IMR-90 (cell line): ENCODE results near the gene IL12RB2. TPM values are rescaled to one million over a fixed set of nuclear protein-coding genes. Genes with fewer than 3 reads are reported as not detected.

ENCODE experiments used
- ATAC-seq: fragments of 200-7000 bp; cut with Tn5 transposase; 2 replicates; pipeline ENCODE4 v1.9.1; 2020; ENCODE audit warnings: low read depth, mild to moderate bottlenecking, moderate library complexity
- BruUV-seq: library from RNA; stranded (reverse); fragments of 400-500 nt; replicated peaks from 2 replicates; lab custom pipeline; 2021; lab: Mats Ljungman, UMichigan
- CTCF ChIA-PET: fragments of 300-600 bp; formaldehyde crosslinking; extraction: SDS; loops from one replicate; lab custom pipeline; 2021; ENCODE audit warnings: antibody characterized with exemption; lab: Yijun Ruan, JAX
- POLR2A ChIA-PET: fragments of 300-600 bp; sonication (Branson Sonifier 250); formaldehyde crosslinking; loops from one replicate; lab custom pipeline; 2022; ENCODE audit warnings: antibody characterized with exemption; ENCODE audit not compliant: unreplicated experiment; lab: Charles Lee
- DNase-seq: peaks from one replicate; pipeline ENCODE4 v3.0.0; 2013
- H2AFZ ChIP-seq: replicated peaks from 2 replicates; pipeline ENCODE3; 2013; ENCODE audit warnings: low read length, mild to moderate bottlenecking; ENCODE audit not compliant: poor library complexity
- H2AK5ac ChIP-seq: 2 replicates; pipeline ENCODE4 v1.6.1; 2013; ENCODE audit warnings: low read depth, low read length, inconsistent platforms
- H2AK9ac ChIP-seq: replicated peaks from 2 replicates; pipeline ENCODE3; 2013; ENCODE audit warnings: mild to moderate bottlenecking, low read depth, low read length, moderate library complexity; ENCODE audit not compliant: poor library complexity
- H2BK120ac ChIP-seq: 2 replicates; pipeline ENCODE4 v1.6.1; 2013; ENCODE audit warnings: low read depth, low read length, inconsistent platforms
- H2BK15ac ChIP-seq: 3 replicates; pipeline ENCODE4 v1.6.1; 2013; ENCODE audit warnings: low read depth, low read length, inconsistent platforms
- H2BK20ac ChIP-seq: 2 replicates; pipeline ENCODE4 v1.6.1; 2013; ENCODE audit warnings: low read depth, mild to moderate bottlenecking, inconsistent platforms, low read length, moderate library complexity
- H2BK5ac ChIP-seq: 2 replicates; pipeline ENCODE4 v1.6.1; 2013; ENCODE audit warnings: mild to moderate bottlenecking, low read depth, low read length, inconsistent platforms; ENCODE audit not compliant: poor library complexity, severe bottlenecking
- H3K14ac ChIP-seq: replicated peaks from 2 replicates; pipeline ENCODE4 v1.6.1; 2013; ENCODE audit warnings: low read depth, low read length, inconsistent platforms
- H3K18ac ChIP-seq: 2 replicates; pipeline ENCODE4 v1.6.1; 2013; ENCODE audit warnings: low read depth, low read length, control low read depth
- H3K23ac ChIP-seq: 2 replicates; pipeline ENCODE4 v1.6.1; 2013; ENCODE audit warnings: low read depth, low read length, inconsistent platforms
- H3K27ac ChIP-seq: 2 replicates; pipeline ENCODE4 v1.5.1; 2013; ENCODE audit warnings: mild to moderate bottlenecking, control low read depth, low read length; ENCODE audit not compliant: insufficient read depth
- H3K27me3 ChIP-seq: 2 replicates; pipeline ENCODE4 v1.6.1; 2013; ENCODE audit warnings: low read length; ENCODE audit not compliant: control insufficient read depth, insufficient read depth
- H3K36me3 ChIP-seq: 2 replicates; pipeline ENCODE4 v1.6.1; 2013; ENCODE audit warnings: low read length, mixed read lengths; ENCODE audit not compliant: control insufficient read depth, insufficient read depth
- H3K4ac ChIP-seq: 2 replicates; pipeline ENCODE4 v1.6.1; 2013; ENCODE audit warnings: low read depth, low read length, inconsistent platforms
- H3K4me1 ChIP-seq: 2 replicates; pipeline ENCODE4 v1.6.1; 2013; ENCODE audit warnings: low read length, mixed read lengths; ENCODE audit not compliant: control insufficient read depth, insufficient read depth
- H3K4me2 ChIP-seq: 2 replicates; pipeline ENCODE4 v1.6.1; 2013; ENCODE audit warnings: low read depth, mild to moderate bottlenecking, control low read depth, low read length, moderate library complexity
- H3K4me3 ChIP-seq: 2 replicates; pipeline ENCODE4 v1.5.1; 2013; ENCODE audit warnings: low read depth, mild to moderate bottlenecking, control low read depth, low read length, moderate library complexity; ENCODE audit not compliant: insufficient read depth
- H3K56ac ChIP-seq: 2 replicates; pipeline ENCODE4 v1.6.1; 2013; ENCODE audit warnings: low read length, inconsistent platforms; ENCODE audit not compliant: insufficient read depth; ENCODE audit errors: extremely low read depth
- H3K79me1 ChIP-seq, 2 experiments: 2 replicates each; pipeline ENCODE4 v1.6.1; 2013; ENCODE audit warnings: low read length in 2 of 2, inconsistent platforms in 1 of 2, low read depth in 1 of 2
- H3K9ac ChIP-seq: 2 replicates; pipeline ENCODE4 v1.6.1; 2013; ENCODE audit warnings: low read depth, low read length, control low read depth
- H3K9me1 ChIP-seq: 2 replicates; pipeline ENCODE4 v1.6.1; 2013; ENCODE audit warnings: low read length, inconsistent platforms; ENCODE audit not compliant: insufficient read depth
- H3K9me3 ChIP-seq: 2 replicates; pipeline ENCODE4 v1.6.1; 2013; ENCODE audit warnings: low read length; ENCODE audit not compliant: control insufficient read depth, insufficient read depth
- H4K20me1 ChIP-seq: 2 replicates; pipeline ENCODE4 v1.6.1; 2013; ENCODE audit warnings: low read length, inconsistent platforms; ENCODE audit not compliant: insufficient read depth
- H4K5ac ChIP-seq: 2 replicates; pipeline ENCODE4 v1.6.1; 2013; ENCODE audit warnings: mild to moderate bottlenecking, low read depth, low read length, control low read depth
- H4K8ac ChIP-seq, 2 experiments: 2 replicates each; pipeline ENCODE4 v1.6.1; 2013; ENCODE audit warnings: low read depth in 2 of 2, low read length in 2 of 2, control low read depth in 1 of 2, inconsistent platforms in 1 of 2
- H4K91ac ChIP-seq: 2 replicates; pipeline ENCODE4 v1.6.1; 2013; ENCODE audit warnings: low read depth, low read length, inconsistent platforms; ENCODE audit not compliant: insufficient read depth
- BHLHE40 ChIP-seq: fragments of 150-350 bp; IDR thresholded peaks from 2 replicates; pipeline ENCODE4 v1.6.1; 2016; ENCODE audit warnings: mild to moderate bottlenecking, low read depth, low read length
- WGBS, 2 experiments: methylation state at CpG; one replicate each; pipeline versions ENCODE4 v1.1.5 to v1.1.7; 2013; ENCODE audit warnings: missing lambda C conversion rate in 2 of 2; ENCODE audit not compliant: insufficient read length in 1 of 2; ENCODE audit errors: extremely low coverage in 2 of 2; 5-methylcytosine and 5-hydroxymethylcytosine counted together
- dilution Hi-C: fragments of 300-500 bp; cut with HindIII; formaldehyde crosslinking; loops from one replicate; pipeline ENCODE4 v1.14.3; 2018; ENCODE audit warnings: low sequenced_read_pairs; ENCODE audit not compliant: unreplicated experiment
- in situ Hi-C: fragments of 300-500 bp; cut with MboI; formaldehyde crosslinking; loops from 3 replicates; pipeline ENCODE4 v1.14.3; 2019; ENCODE audit warnings: low sequenced_read_pairs, inconsistent platforms, mixed read lengths
- intact Hi-C: fragments of 100-400 bp; cut with micrococcal nuclease; formaldehyde crosslinking; loops from 2 replicates; pipeline ENCODE4 v1.10.0; 2022
- polyA plus RNA-seq, 3 experiments: library from polyadenylated mRNA; depleted of rRNA; stranded (reverse); fragments of >200 nt; gene quantifications; 2 replicates each; pipeline ENCODE4 v1.2.3, GENCODE V29; 2012; ENCODE audit warnings: low replicate concordance in 1 of 3
- total RNA-seq: library from RNA; depleted of rRNA; stranded (reverse); fragments of >200 nt; gene quantifications from 2 replicates; pipeline ENCODE4 v1.2.3, GENCODE V29; 2012

IL12RB2 gene
- total and polyA plus RNA-seq, 2 of the 4 experiments (the other 2 are of a cell fraction) = not detected

GRCh38 chr1:67316918-67317317, 9.2 kb downstream of the IL12RB2 start:
- Histone ChIP-seq H2AK5ac (no peak overlapping the region), H4K91ac (no peak overlapping the region), H3K4me3 (no peak overlapping the region), H2AFZ (no peak overlapping the region), H3K14ac (no peak overlapping the region), H3K56ac (no peak overlapping the region), H3K27me3 (peaks cover 20% of the 10 kb centered on the region), H3K79me1 (no peaks in the 10 kb centered on the region), H3K9ac (no peak overlapping the region), H4K8ac (no peak overlapping the region), H2BK15ac (no peak overlapping the region), H2AK9ac (no peak overlapping the region), H4K5ac (no peak overlapping the region), H3K23ac (no peak overlapping the region), H3K4me1 (no peaks in the 10 kb centered on the region), H2BK120ac (no peak overlapping the region), H3K4me2 (no peak overlapping the region), H4K20me1 (no peaks in the 10 kb centered on the region), H3K9me3 (no peaks in the 10 kb centered on the region), H3K36me3 (no peaks in the 10 kb centered on the region), H3K18ac (no peak overlapping the region), H2BK20ac (no peak overlapping the region), H3K27ac (no peak overlapping the region), H3K9me1 (no peaks in the 10 kb centered on the region), H2BK5ac (no peak overlapping the region), H3K4ac (no peak overlapping the region)
- ATAC-seq = no peak
- BruUV-seq = no TSS peak
- dilution Hi-C loops = no loop called here
- no peak for DNase-seq
- CTCF ChIA-PET = no interaction called here
- POLR2A ChIA-PET = no interaction called here
- WGBS, 2 experiments = no CpG with 5 or more reads among the region's 2 CpGs
- TF ChIP-seq BHLHE40 = no peak
- in situ Hi-C loops = no loop called here
- intact Hi-C loops = no loop called here
